HepG2 (cell line): Measurements from ENCODE around the gene COMT. TPM values are rescaled to one million over a fixed set of nuclear protein-coding genes. Genes with fewer than 3 reads are reported as not detected.

Source experiments
- ARID2 ChIP-seq: sonication (generic); formaldehyde crosslinking; IDR thresholded peaks from 2 replicates; pipeline ENCODE4 v1.8.1; 2022; ENCODE audit warnings: mild to moderate bottlenecking, missing genetic modification reagents, borderline replicate concordance
- GATAD1 ChIP-seq: IDR thresholded peaks from 2 replicates; pipeline ENCODE4 v1.6.1; 2016; ENCODE audit warnings: missing genetic modification reagents, missing compliant biosample characterization
- HDAC1 ChIP-seq: sonication (generic); formaldehyde crosslinking; IDR thresholded peaks from 2 replicates; pipeline ENCODE4 v1.5.1; 2020; ENCODE audit warnings: mild to moderate bottlenecking, missing genetic modification reagents
- HMGXB3 ChIP-seq: sonication (generic); formaldehyde crosslinking; IDR thresholded peaks from 2 replicates; pipeline ENCODE4 v1.4.0; 2020; ENCODE audit warnings: missing genetic modification reagents, borderline replicate concordance
- IRF2 ChIP-seq: IDR thresholded peaks from 2 replicates; pipeline ENCODE4 v1.6.1; 2018; ENCODE audit warnings: missing genetic modification reagents, missing compliant biosample characterization
- MTA1 ChIP-seq: sonication (generic); formaldehyde crosslinking; IDR thresholded peaks from 2 replicates; pipeline ENCODE4 v1.4.0; 2020; ENCODE audit warnings: missing genetic modification reagents, mild to moderate bottlenecking, borderline replicate concordance
- NFKBIZ ChIP-seq: IDR thresholded peaks from 2 replicates; pipeline ENCODE4 v1.6.1; 2018; ENCODE audit warnings: missing genetic modification reagents, missing compliant biosample characterization
- RFXAP ChIP-seq: sonication (generic); formaldehyde crosslinking; IDR thresholded peaks from 2 replicates; pipeline ENCODE4 v1.4.0; 2020; ENCODE audit warnings: missing genetic modification reagents, borderline replicate concordance
- SETDB1 ChIP-seq: sonication (generic); formaldehyde crosslinking; IDR thresholded peaks from 2 replicates; pipeline ENCODE4 v1.5.1; 2020; ENCODE audit warnings: missing genetic modification reagents, mild to moderate bottlenecking, borderline replicate concordance
- TBL1XR1 ChIP-seq: fragments of 150-350 bp; IDR thresholded peaks from 2 replicates; pipeline ENCODE4 v1.6.1; 2014; ENCODE audit warnings: borderline replicate concordance, low read length; ENCODE audit not compliant: partially characterized antibody
- TCF7L2 ChIP-seq: IDR thresholded peaks from 2 replicates; pipeline ENCODE4 v1.6.1; 2011; ENCODE audit warnings: mild to moderate bottlenecking, low read depth, low read length, moderate library complexity
- U2AF1 ChIP-seq: fragments of 200-400 bp; formaldehyde crosslinking; optimal IDR thresholded peaks from 2 replicates; pipeline ENCODE3; 2017; ENCODE audit warnings: mild to moderate bottlenecking, low read depth, low read length
- ZBTB1 ChIP-seq: sonication (generic); formaldehyde crosslinking; IDR thresholded peaks from 2 replicates; pipeline ENCODE4 v1.4.0; 2020; ENCODE audit warnings: missing genetic modification reagents, borderline replicate concordance
- ZFAT ChIP-seq: sonication (generic); formaldehyde crosslinking; conservative IDR thresholded peaks from 2 replicates; pipeline ENCODE4 v1.8.1; 2023; ENCODE audit warnings: missing genetic modification reagents, inconsistent platforms
- ZMAT3 ChIP-seq: sonication (generic); formaldehyde crosslinking; conservative IDR thresholded peaks from 2 replicates; pipeline ENCODE4 v1.7.0; 2021; ENCODE audit warnings: missing genetic modification reagents
- ZNF3 ChIP-seq: IDR thresholded peaks from 2 replicates; pipeline ENCODE4 v1.7.0; 2017; ENCODE audit warnings: inconsistent platforms
- ZNF7 ChIP-seq: IDR thresholded peaks from 2 replicates; pipeline ENCODE4 v1.6.1; 2016; ENCODE audit warnings: missing biosample characterization, missing genetic modification reagents
- ZSCAN25 ChIP-seq: sonication (generic); formaldehyde crosslinking; IDR thresholded peaks from 2 replicates; pipeline ENCODE4 v1.8.0; 2022; ENCODE audit warnings: mild to moderate bottlenecking, missing genetic modification reagents
- polyA plus RNA-seq, 8 experiments: library from polyadenylated mRNA; depleted of rRNA in 3 of 8; stranded (reverse) in 7 of 8; unstranded in 1 of 8; fragments of >200 nt; fragmentation: Illumina TruSeq in 4 of 8; extraction: Trizol in 4 of 8; gene quantifications; 2 replicates each; pipeline versions ENCODE4 v1.2.1 to v1.2.3, GENCODE V29; 2011 to 2016; ENCODE audit warnings: low read depth in 4 of 8, missing spikeins in 1 of 8, mixed read lengths in 1 of 8; ENCODE audit not compliant: insufficient read depth in 1 of 8
- total RNA-seq, 5 experiments: library from RNA; depleted of rRNA; stranded (reverse); fragments of >200 nt; fragmentation: Illumina TruSeq; extraction: Trizol; gene quantifications; 2 replicates each; pipeline ENCODE4 v1.2.3, GENCODE V29; 2016; ENCODE audit warnings: low read depth in 1 of 5
- TF ChIP-seq, protein P1 (sequence below): IDR thresholded peaks from 2 replicates; pipeline ENCODE4 v1.6.1; 2018; ENCODE audit warnings: missing genetic modification reagents, mild to moderate bottlenecking, missing compliant biosample characterization
- TF ChIP-seq, protein P2 (sequence below): fragments of 450-650 bp; IDR thresholded peaks from 2 replicates; pipeline ENCODE4 v1.6.1; 2017
- TF ChIP-seq, protein P3 (sequence below): IDR thresholded peaks from 2 replicates; pipeline ENCODE4 v1.6.1; 2016
- TF ChIP-seq, protein P4 (sequence below): IDR thresholded peaks from 2 replicates; pipeline ENCODE4 v1.6.1; 2016; ENCODE audit warnings: low read depth, borderline replicate concordance
- TF ChIP-seq, protein P5 (sequence below): sonication (generic); formaldehyde crosslinking; IDR thresholded peaks from 2 replicates; pipeline ENCODE4 v1.4.0; 2020; ENCODE audit warnings: mild to moderate bottlenecking, missing genetic modification reagents

The COMT gene
- total and polyA plus RNA-seq, 2 of the 13 experiments (the other 11 are each of a cell fraction or from before 2014, with no cell fraction given) = 156 to 162 TPM

DNA sequence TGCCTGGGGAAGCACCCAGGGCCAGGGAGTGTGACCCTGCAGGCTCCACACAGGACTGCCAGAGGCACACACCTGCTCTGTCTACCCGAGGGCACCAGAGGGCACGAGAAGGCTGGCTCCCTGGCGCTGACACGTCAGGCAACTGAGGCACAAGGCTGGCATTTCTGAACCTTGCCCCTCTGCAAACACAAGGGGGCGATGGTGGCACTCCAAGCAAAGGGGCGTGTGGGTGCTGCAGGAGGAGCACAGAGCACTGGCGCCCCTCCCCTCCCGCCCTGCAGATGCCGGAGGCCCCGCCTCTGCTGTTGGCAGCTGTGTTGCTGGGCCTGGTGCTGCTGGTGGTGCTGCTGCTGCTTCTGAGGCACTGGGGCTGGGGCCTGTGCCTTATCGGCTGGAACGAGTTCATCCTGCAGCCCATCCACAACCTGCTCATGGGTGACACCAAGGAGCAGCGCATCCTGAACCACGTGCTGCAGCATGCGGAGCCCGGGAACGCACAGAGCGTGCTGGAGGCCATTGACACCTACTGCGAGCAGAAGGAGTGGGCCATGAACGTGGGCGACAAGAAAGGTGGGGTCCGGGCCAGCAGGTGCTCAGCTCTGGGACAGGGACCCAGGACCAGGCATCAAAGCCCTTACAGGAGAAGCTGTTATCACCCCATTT is 20.8 kb downstream of the COMT start (continued):
- no peak for TF ChIP-seq IRF2 (CRISPR knock-in tag)
- TF ChIP-seq ZMAT3 = 0 out of 2 replicates have a peak, but pooled peaks have one; percentile 55
- peak; percentile 89 for TF ChIP-seq ZSCAN25 (CRISPR knock-in tag)
- TF ChIP-seq ZNF3 = no peak
- no peak for TF ChIP-seq SETDB1 (CRISPR knock-in tag)
- no peak for TF ChIP-seq RFXAP (CRISPR knock-in tag)
- TF ChIP-seq HMGXB3 = 0 out of 2 replicates have a peak, but pooled peaks have one; percentile 8
- no peak for TF ChIP-seq ZFAT
- no peak for TF ChIP-seq ARID2 (CRISPR knock-in tag)
- no peak for TF ChIP-seq TCF7L2
- no peak; the same call in 1 of the 2 replicates for TF ChIP-seq HDAC1
- TF ChIP-seq, protein P1, sequence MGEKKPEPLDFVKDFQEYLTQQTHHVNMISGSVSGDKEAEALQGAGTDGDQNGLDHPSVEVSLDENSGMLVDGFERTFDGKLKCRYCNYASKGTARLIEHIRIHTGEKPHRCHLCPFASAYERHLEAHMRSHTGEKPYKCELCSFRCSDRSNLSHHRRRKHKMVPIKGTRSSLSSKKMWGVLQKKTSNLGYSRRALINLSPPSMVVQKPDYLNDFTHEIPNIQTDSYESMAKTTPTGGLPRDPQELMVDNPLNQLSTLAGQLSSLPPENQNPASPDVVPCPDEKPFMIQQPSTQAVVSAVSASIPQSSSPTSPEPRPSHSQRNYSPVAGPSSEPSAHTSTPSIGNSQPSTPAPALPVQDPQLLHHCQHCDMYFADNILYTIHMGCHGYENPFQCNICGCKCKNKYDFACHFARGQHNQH (CRISPR knock-in tag) = no peak
- TF ChIP-seq ZNF7 (CRISPR knock-in tag) = no peak
- peak; percentile 84 for TF ChIP-seq U2AF1
- no peak for TF ChIP-seq TBL1XR1
- no peak for TF ChIP-seq GATAD1 (CRISPR knock-in tag)
- TF ChIP-seq, protein P2, sequence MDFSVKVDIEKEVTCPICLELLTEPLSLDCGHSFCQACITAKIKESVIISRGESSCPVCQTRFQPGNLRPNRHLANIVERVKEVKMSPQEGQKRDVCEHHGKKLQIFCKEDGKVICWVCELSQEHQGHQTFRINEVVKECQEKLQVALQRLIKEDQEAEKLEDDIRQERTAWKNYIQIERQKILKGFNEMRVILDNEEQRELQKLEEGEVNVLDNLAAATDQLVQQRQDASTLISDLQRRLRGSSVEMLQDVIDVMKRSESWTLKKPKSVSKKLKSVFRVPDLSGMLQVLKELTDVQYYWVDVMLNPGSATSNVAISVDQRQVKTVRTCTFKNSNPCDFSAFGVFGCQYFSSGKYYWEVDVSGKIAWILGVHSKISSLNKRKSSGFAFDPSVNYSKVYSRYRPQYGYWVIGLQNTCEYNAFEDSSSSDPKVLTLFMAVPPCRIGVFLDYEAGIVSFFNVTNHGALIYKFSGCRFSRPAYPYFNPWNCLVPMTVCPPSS = no peak
- TF ChIP-seq, protein P3, sequence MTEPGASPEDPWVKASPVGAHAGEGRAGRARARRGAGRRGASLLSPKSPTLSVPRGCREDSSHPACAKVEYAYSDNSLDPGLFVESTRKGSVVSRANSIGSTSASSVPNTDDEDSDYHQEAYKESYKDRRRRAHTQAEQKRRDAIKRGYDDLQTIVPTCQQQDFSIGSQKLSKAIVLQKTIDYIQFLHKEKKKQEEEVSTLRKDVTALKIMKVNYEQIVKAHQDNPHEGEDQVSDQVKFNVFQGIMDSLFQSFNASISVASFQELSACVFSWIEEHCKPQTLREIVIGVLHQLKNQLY = no peak
- TF ChIP-seq, protein P4, sequence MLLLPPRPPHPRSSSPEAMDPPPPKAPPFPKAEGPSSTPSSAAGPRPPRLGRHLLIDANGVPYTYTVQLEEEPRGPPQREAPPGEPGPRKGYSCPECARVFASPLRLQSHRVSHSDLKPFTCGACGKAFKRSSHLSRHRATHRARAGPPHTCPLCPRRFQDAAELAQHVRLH (CRISPR knock-in tag) = no peak
- TF ChIP-seq, protein P5, sequence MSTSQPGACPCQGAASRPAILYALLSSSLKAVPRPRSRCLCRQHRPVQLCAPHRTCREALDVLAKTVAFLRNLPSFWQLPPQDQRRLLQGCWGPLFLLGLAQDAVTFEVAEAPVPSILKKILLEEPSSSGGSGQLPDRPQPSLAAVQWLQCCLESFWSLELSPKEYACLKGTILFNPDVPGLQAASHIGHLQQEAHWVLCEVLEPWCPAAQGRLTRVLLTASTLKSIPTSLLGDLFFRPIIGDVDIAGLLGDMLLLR (CRISPR knock-in tag) = no peak
- TF ChIP-seq ZBTB1 (CRISPR knock-in tag) = no peak
- TF ChIP-seq MTA1 (CRISPR knock-in tag) = no peak
- TF ChIP-seq NFKBIZ (CRISPR knock-in tag) = no peak
